ENCODE results near the gene FAM193A.

The FAM193A gene

GRCh38 chr4:2650276-2650675 is 113.8 kb downstream of the FAM193A start:
- DNase-seq (ENCODE audit: insufficient read length, low spot score) (no peak), FAIRE-seq (no peak)
- no peak for TF ChIP-seq CTCF (IDR thresholded peaks at IDR 0.05; ENCODE audit: insufficient read depth, missing control alignments)

- DNase-seq (ENCODE audit: insufficient read length, low spot score) (no peak), FAIRE-seq (no peak)
- TF ChIP-seq CTCF (IDR thresholded peaks at IDR 0.05; ENCODE audit: insufficient read depth, missing control alignments): no peak
These were observed 115.1 kb downstream of the FAM193A start for GRCh38 chr4:2651546-2651945.

- no peak for FAIRE-seq
- TF ChIP-seq CTCF (IDR thresholded peaks at IDR 0.05; ENCODE audit: insufficient read depth, missing control alignments): no peak
- no peak for DNase-seq (ENCODE audit: insufficient read length, low spot score)
These were observed 115.6 kb downstream of the FAM193A start for GRCh38 chr4:2651998-2652397.

- no peak for FAIRE-seq
- TF ChIP-seq CTCF (IDR thresholded peaks at IDR 0.05; ENCODE audit: insufficient read depth, missing control alignments): no peak
- DNase-seq (ENCODE audit: insufficient read length, low spot score): no peak
These were observed 116.1 kb downstream of the FAM193A start for GRCh38 chr4:2652415-2653160.

GRCh38 chr4:2660596-2661211 is 124.3 kb downstream of the FAM193A start:
- no peak for DNase-seq (ENCODE audit: insufficient read length, low spot score)
- no peak for FAIRE-seq
- no peak for TF ChIP-seq CTCF (IDR thresholded peaks at IDR 0.05; ENCODE audit: insufficient read depth, missing control alignments)

GRCh38 chr4:2662598-2662997 is 126.2 kb downstream of the FAM193A start:
- DNase-seq (ENCODE audit: insufficient read length, low spot score) (no peak), FAIRE-seq (no peak)
- no peak for TF ChIP-seq CTCF (IDR thresholded peaks at IDR 0.05; ENCODE audit: insufficient read depth, missing control alignments)

GRCh38 chr4:2663275-2663674 is 126.8 kb downstream of the FAM193A start:
- DNase-seq (ENCODE audit: insufficient read length, low spot score) (no peak), FAIRE-seq (no peak)
- no peak for TF ChIP-seq CTCF (IDR thresholded peaks at IDR 0.05; ENCODE audit: insufficient read depth, missing control alignments)

Data from D721Med (cell line).